Esophagus (tissue), 2 donors: ENCODE measurements around the gene RBPJL. TPM values are rescaled to one million over a fixed set of nuclear protein-coding genes. Genes with fewer than 3 reads are reported as not detected.

Experiments used
- H3K27ac ChIP-seq, 2 donors: one replicate each; pipeline ENCODE4 v1.5.1; 2013; ENCODE audit warnings: low read depth in 2 of 2, mild to moderate bottlenecking in 2 of 2, inconsistent platforms in 1 of 2, low read length in 1 of 2, moderate library complexity in 1 of 2
- H3K27me3 ChIP-seq, 2 donors: one replicate each; pipeline ENCODE4 v1.6.1; 2013; ENCODE audit warnings: low read length in 2 of 2, control low read depth in 1 of 2, mild to moderate bottlenecking in 1 of 2; ENCODE audit not compliant: insufficient read depth in 2 of 2, control insufficient read depth in 1 of 2
- H3K36me3 ChIP-seq, 2 donors: one replicate each; pipeline ENCODE4 v1.6.1; 2013; ENCODE audit warnings: low read length in 1 of 2; ENCODE audit not compliant: control insufficient read depth in 2 of 2, insufficient read depth in 2 of 2
- H3K4me1 ChIP-seq, 2 donors: one replicate each; pipeline ENCODE4 v1.6.1; 2013; ENCODE audit warnings: low read length in 1 of 2; ENCODE audit not compliant: control insufficient read depth in 2 of 2, insufficient read depth in 2 of 2
- H3K4me3 ChIP-seq, 2 donors: one replicate each; pipeline ENCODE4 v1.5.1; 2013; ENCODE audit warnings: low read length in 2 of 2, mild to moderate bottlenecking in 2 of 2, low read depth in 1 of 2, moderate library complexity in 1 of 2
- H3K9me3 ChIP-seq, 2 donors: one replicate each; pipeline ENCODE4 v1.6.1; 2013; ENCODE audit warnings: mild to moderate bottlenecking in 2 of 2, low read depth in 1 of 2, low read length in 1 of 2, moderate library complexity in 1 of 2; ENCODE audit not compliant: control insufficient read depth in 2 of 2, insufficient read depth in 1 of 2
- WGBS, 2 donors: extraction: QIAGEN DNeasy Blood & Tissue Kit; methylation state at CpG; one replicate each; pipeline ENCODE4 v1.1.7; 2013; 5-methylcytosine and 5-hydroxymethylcytosine counted together
- polyA plus RNA-seq, 2 donors: library from polyadenylated mRNA; stranded (reverse); fragments of 200-250 nt; gene quantifications; one replicate each; pipeline ENCODE4 v1.2.3, GENCODE V29; 2013
- donor health status: healthy with polysubstance abuse.
- donor health status: Bipolar disorder and iron deficiency.

Gene RBPJL
- polyA plus RNA-seq, 2 donors, result 0.04 TPM

DNA sequence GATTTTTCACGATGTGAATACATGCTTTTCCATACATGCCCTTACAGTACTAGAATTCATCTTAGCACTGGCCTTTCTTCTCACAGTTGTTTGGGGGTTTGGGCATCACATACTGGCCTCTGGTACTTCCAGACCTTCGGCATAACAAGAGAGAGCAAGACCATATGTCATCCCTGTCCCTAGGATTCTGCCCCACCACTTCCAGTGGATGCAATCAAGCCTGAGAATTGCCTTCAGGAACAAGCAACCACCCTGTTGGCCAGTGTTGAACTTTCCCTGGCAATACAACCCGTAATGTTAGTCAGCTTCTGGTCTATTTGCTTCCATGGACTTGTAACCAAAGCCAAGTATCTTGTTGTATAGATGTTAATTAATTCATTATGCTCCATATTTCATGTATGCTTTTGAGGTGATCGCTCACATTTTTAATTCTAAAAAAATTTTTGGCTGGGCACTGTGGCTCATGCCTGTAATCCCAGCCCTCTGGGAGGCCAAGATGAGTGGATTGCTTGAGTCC is 36.8 kb upstream of the RBPJL start:
- H3K9me3 ChIP-seq, result no peaks in the 10 kb centered on the region
- WGBS, 2 donors, result 74 to 76% methylated on average over 4 of the region's 4 CpGs
- no peaks in the 10 kb centered on the region for H3K4me1 ChIP-seq
- H3K4me3 ChIP-seq, result no peak overlapping the region
- no peaks in the 10 kb centered on the region for H3K36me3 ChIP-seq
- H3K27ac ChIP-seq, result no peak overlapping the region
- no peaks in the 10 kb centered on the region for H3K27me3 ChIP-seq

DNA sequence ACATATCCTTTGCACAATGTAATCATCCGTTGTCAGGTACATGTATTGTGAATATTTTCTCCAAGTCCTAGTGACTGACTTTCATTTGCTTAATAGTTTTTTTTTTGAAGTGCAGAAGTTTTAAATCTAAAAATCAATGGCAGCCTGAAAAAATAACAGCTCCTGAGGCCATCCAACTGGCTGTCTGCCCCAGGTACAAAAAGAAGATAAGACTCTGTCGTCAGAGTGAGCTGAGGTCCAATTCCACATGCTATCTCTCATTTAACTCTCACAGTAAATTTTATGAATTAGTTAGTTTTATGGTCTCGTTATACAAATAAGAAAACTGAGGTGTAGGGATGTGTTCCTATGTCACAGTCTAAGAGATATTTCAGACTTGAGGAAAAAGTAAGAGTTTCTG is 31.3 kb upstream of the RBPJL start:
- H3K4me1 ChIP-seq, result peaks cover 0 to under 1% of the 10 kb centered on the region in 2 donors
- no peaks in the 10 kb centered on the region for H3K27me3 ChIP-seq
- no peak overlapping the region for H3K4me3 ChIP-seq
- no peak overlapping the region for H3K27ac ChIP-seq
- H3K9me3 ChIP-seq, result peaks cover 0 to 2% of the 10 kb centered on the region in 2 donors
- no peaks in the 10 kb centered on the region for H3K36me3 ChIP-seq
- WGBS, 2 donors, result 63 to 74% methylated on average over 3 of the region's 3 CpGs

DNA sequence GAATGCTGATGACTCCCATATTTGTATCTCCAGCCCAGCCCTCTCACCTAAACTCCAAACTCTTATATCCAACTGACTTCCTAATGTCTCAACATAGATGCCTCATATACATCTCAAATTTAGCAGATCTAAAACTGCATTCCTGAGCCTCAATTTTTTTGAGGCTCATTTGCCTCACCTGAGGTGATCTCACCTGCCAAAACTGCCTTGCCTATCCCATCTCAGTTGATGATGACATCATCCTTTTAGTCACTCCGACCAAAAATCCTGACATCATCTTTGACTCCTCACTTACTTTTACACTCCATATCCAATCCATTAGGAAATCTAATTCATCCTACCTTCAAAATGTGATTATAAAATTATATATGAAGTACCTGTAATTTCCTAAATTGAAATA is 26.6 kb upstream of the RBPJL start:
- 51 to 71% methylated on average over 1 of the region's 1 CpG for WGBS, 2 donors
- Histone ChIP-seq H3K9me3 (peaks cover 0 to 2% of the 10 kb centered on the region in 2 donors), H3K4me1 (peaks cover 0 to 10% of the 10 kb centered on the region in 2 donors), H3K36me3 (no peaks in the 10 kb centered on the region), H3K4me3 (no peak overlapping the region), H3K27ac (no peak overlapping the region), H3K27me3 (no peaks in the 10 kb centered on the region)

DNA sequence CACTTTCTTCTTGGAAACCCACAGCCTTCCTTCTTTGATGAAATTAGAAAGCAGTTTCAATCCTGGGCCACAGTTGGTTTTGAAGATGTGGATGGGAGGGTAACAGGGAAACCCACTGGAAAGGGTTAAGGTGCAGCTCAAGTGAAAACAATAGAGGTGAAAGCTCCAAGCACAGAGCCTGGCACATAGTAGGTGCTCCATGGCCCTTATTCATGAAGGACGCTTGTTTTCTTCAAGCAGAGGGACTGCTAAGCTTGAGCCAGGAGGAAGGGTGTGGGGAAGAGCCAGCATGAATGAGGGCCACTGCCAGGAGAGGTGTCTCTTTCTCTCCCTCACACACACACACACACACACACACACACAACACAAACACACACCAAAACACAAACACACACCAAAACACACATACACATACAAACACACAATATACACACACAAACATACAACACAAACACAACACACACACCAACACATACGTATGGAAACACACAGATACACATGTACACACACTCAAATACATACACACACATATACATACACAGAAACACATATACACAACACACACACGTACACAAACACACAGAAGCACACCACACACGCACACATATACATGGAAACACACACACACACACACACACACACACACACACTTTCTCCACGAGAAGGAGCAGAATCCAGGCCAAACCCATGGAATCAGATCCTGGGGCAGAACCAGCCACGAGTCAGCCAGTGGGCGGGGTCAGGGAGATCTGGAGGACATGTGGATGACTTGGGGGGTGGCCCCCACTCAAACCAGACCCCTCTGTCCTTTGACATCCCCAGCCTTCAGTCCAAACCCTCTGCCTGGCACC is 23.7 kb upstream of the RBPJL start:
- no peaks in the 10 kb centered on the region for H3K36me3 ChIP-seq
- H3K9me3 ChIP-seq, result peaks cover 0 to 2% of the 10 kb centered on the region in 2 donors
- peak overlapping the region; percentile 50 to 84 for H3K27ac ChIP-seq
- H3K4me1 ChIP-seq, result peaks cover 0 to 10% of the 10 kb centered on the region in 2 donors
- 63 to 64% methylated on average over 7 of the region's 7 CpGs for WGBS, 2 donors
- H3K4me3 ChIP-seq, result no peak overlapping the region
- H3K27me3 ChIP-seq, result no peaks in the 10 kb centered on the region

DNA sequence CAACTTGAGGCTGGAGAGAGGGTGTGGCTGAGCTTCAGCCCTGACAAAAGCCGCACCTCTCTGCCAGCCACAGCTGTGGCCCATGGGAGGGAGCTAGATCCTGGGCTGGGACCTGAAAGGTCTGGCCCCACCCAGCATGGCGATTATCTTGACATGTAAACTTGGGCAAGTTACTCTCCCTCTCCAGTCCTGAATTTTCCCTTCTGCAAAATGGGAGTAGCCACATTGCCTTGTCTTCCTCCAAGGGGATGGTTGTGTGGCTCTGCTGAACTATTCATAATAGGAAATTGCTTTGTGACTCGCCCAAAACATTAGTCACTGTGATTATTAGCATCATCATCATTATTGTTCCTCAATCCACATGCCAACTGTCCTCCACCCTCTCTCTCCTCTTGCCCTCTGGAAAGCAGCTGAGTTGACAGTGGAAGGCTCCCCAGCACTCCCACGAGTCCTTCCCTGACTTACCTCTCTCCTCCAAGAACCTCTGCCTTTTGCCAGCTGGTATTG is 23.0 kb upstream of the RBPJL start:
- Histone ChIP-seq H3K27me3 (no peaks in the 10 kb centered on the region), H3K9me3 (peaks cover 0 to 2% of the 10 kb centered on the region in 2 donors), H3K4me3 (no peak overlapping the region), H3K36me3 (no peaks in the 10 kb centered on the region), H3K4me1 (peaks cover 0 to 10% of the 10 kb centered on the region in 2 donors), H3K27ac (peak overlapping the region; percentile 68 to 91)
- WGBS, 2 donors, result 35 to 45% methylated on average over 4 of the region's 4 CpGs

DNA sequence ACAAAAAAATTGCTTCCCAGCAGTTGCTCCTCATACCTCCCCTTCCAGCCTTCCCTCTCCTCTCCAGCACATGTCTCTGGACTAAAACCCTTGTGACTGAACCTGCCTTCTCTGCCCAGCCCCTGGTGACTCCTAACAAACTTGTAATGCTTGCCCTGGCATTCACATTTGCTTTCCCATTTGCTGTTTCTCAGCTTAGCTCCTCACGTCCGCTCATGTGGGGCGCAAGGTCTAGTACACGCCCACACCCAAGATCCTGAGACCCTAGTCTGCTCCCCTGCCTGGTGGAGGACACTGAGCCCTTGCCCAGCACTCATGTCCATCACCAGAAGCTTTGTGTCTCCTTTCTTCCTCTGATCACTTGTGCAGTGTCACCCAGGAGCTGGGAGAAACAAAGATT is 18.3 kb upstream of the RBPJL start:
- Histone ChIP-seq H3K9me3 (no peaks in the 10 kb centered on the region), H3K27ac (no peak overlapping the region), H3K36me3 (no peaks in the 10 kb centered on the region), H3K27me3 (no peaks in the 10 kb centered on the region), H3K4me1 (peaks cover 0 to 3% of the 10 kb centered on the region in 2 donors), H3K4me3 (no peak overlapping the region)
- 76 to 84% methylated on average over 4 of the region's 4 CpGs for WGBS, 2 donors

DNA sequence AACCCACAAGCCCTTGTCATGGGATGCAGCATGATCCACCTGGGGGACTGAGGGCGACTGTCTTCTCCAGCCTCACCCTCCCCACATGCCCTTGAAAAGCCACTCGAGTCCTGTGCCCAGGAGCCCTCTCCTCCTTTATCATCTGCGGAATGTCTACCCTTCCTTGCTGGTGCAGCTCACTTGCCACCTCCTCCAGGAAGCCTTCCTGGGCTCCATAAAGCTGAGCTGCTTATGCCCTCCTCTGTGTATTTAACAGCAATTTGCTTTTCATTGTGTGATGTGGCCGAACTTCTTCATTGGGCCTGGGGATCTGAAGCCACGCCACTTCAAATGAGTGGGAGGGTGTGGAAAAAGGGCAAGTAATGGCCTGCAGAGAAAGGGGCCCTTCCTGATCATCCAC is 17.8 kb upstream of the RBPJL start:
- H3K9me3 ChIP-seq, result no peaks in the 10 kb centered on the region
- H3K4me1 ChIP-seq, result peaks cover 0 to 2% of the 10 kb centered on the region in 2 donors
- H3K27me3 ChIP-seq, result no peaks in the 10 kb centered on the region
- WGBS, 2 donors, result 87% methylated on average over 5 of the region's 5 CpGs
- no peaks in the 10 kb centered on the region for H3K36me3 ChIP-seq
- H3K27ac ChIP-seq, result no peak overlapping the region
- H3K4me3 ChIP-seq, result no peak overlapping the region

DNA sequence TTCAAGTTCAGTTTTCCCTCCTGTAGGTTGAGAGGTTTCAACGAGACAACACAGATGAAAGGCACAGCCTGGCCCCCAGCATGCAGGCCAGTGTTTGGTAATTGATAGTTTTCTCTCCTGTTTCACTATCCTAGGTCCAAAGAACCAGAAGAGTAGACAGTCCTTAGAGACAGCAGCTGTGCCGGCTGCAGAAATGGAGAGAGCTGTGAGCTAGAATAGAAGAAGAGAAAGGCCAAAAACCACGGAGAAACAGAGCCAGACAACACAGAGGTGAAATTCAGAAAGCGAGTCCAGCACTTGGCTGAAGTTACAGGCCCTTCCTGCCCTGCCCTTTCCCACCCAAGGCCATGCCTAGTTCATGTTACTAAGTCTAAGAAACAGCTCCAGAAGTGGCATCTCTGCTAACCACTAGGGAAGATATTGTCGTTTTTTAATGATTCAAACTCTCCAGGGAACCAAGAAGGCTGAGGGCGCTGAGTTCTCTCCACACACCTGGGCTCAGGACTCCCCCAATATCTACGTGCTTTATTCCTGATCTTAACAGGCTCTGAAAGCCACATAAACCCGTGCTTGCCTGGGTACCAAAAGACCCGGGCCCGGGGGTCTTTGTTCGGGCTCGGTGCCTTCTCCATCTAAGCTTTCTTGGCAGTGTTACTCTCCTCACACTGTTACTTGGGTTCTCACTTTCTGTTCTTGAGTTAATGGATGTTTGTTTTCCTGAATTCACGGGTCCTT is 16.5 kb upstream of the RBPJL start:
- Histone ChIP-seq H3K27ac (no peak overlapping the region), H3K4me3 (no peak overlapping the region), H3K9me3 (no peaks in the 10 kb centered on the region), H3K4me1 (no peaks in the 10 kb centered on the region), H3K27me3 (no peaks in the 10 kb centered on the region), H3K36me3 (no peaks in the 10 kb centered on the region)
- WGBS, 2 donors, result 78% methylated on average over 13 of the region's 13 CpGs

DNA sequence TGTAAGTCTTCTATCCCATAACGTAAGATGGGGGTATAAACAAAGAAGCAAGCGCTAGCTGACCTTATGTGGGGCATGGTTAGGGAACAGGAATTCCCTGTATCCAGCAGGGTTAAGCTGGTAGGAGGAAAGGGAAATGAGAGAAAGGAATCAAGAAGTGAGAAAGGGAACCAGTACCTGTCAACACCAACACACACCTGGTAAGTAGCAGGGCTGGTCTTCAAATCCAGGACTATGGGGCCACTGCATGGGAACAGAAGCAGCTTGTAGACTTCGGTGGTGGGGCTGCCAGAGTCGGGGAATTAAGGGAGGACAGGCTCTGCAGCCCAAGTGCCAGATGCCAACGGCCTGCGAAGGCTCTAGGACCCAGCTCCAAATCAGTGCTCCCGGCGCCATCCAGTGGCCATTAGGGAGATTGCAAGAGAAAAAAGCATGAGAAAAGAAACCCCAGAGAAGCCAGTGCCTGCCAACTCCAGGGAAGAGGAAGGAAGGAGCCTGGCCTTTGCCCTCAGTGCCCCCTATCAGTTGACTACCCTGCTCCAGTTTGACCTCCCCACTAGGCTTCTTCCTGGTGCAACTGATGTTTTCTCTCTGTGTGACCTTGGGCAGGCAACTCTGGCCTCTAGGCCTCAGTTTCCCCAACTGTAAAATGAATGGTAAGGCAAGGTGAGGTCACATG is 15.8 kb upstream of the RBPJL start:
- Histone ChIP-seq H3K9me3 (no peaks in the 10 kb centered on the region), H3K27me3 (no peaks in the 10 kb centered on the region), H3K4me1 (no peaks in the 10 kb centered on the region), H3K4me3 (no peak overlapping the region), H3K36me3 (no peaks in the 10 kb centered on the region), H3K27ac (no peak overlapping the region)
- 20 to 23% methylated on average over 8 of the region's 8 CpGs for WGBS, 2 donors
